Ramos (cell line): Measurements from ENCODE around the gene DLG5.

Experiments
- in situ Hi-C: fragments of 300-500 bp; cut with MboI; formaldehyde crosslinking; loops from one replicate; pipeline ENCODE4 v1.14.3; 2022; ENCODE audit warnings: low sequenced_read_pairs; ENCODE audit not compliant: unreplicated experiment

Gene DLG5

DNA sequence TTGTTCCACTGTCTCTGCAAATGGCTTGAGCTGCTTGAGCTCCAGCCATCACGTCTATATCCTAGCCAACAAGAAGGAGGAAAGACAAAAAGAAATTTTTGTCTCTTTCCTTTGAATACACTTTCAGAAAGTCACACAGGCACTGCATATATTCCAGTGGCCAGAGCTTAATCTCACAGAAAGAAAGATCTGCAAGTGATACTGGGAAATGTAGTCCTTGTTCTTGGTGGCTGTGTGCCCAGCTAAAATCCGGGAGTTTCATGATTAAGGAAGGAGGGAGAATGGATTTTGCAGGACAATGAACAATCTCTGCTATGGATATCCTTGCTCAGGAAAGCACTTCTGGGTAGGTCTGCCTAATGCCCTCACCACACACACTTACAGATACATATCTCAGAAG, 19.5 kb upstream of the DLG5 start:
- in situ Hi-C loops, result no loop called here

DNA sequence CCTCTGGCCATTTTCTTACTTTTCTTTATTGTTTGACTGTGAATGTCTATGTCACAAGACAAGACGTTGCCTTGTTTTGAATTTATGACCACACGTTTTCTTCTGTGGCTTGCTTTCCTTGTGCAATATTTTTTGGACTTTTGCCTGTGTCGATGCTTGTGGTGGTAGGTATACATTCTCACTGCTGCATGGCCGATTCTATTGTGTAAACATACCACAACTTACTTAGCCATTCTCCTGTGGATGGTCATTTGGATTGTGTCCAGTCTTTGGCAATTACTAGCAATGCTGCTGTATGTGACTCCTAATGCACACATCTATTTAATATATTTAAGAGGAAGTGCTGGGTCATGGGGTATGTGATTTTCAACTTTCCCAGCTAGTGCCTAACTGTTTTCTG, 18.0 kb upstream of the DLG5 start:
- in situ Hi-C loops, result no loop called here

DNA sequence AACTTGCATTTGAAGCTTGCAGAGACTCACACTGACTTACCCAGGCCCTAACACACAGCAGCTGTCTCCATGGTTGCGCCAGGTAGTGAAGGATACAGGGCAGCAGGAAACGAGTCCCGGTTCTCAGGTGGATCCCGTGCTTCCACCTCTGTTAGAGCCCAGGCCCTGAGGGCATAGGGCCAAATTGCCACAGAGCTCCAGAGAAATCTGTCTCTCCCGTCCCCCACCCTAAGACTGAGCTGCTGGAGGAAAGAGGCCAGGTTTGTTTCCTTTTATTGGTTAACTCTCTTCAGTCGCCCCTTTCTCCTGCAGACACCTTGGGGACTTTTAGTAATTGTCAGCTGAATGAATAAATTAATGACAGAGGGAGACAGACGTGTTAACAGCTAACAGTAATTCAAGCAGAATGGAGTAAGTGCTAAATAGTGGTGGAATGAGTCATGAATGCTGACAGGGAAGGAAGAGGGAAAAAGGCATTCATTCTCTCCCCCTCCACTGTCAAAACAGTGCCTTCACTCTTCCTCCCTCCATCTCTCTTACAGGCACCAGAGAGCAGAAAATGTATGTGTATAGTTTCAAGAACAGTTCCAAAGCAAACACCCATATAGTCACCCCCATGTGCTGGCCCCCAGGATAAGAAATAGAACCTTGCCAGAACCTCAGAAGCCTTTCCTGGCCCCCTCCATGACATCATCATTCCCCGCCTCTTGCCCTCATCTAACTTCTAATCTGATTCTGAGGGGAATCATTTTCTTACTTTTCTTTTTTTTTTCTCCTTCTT, 16.8 kb upstream of the DLG5 start:
- in situ Hi-C loops, result no loop called here

DNA sequence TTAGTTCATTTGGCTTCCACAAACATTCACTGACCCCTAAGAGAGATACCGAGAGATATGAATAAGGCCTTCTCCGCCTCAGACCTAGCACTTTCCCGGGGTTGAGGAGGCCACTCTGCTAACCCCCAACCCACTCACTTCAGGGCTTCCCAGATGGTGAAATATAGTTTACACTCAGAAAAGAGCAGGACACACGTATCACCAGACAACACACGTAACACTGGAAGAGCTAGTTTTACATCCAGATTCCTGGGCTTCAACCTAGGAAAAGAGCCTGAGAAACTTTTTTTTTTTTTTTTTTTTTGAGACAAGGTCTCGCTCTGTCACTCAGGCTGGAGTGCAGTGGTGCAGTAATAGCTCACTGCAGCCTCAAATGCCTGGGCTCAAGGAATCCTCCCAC, 15.2 kb upstream of the DLG5 start:
- in situ Hi-C loops, result no loop called here

DNA sequence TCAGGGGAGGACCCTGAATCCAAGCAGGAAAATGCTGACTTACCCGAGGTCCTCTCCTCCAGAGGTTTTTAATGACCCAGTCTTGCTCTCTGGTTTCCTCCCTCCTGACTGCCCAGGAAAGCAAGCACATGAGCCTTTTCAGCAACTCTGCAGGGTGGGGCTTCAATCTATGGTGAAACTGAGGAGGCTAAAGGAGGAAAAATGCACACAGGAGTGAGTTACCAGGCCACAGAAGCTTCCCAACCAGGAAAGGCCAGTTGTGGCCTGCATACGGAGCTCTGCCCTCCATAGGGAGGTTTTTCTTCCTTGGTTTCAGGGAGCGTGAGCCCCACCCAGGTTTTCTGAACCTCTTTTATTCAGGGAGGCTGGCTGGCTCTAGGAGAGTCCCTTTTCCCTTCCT, 14.1 kb upstream of the DLG5 start:
- in situ Hi-C loops, result no loop called here

DNA sequence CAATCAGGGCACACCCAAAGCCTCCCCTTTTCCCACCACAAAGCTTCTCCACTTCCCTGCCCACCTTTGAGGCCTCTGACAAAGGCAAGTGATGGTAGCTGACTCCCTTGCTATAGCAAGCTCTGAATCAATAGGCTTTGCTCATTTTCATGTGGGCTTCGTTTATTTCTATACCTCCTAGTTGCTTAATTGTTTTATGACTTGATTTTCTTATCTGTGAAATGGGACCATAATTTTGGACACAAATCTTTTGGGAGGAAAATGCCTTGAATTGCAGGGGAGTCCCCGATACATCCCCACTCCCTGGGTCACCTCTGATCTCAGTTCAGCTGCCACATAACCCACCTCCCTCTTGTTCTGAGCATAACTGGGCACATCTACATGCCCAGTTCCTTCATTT, 13.7 kb upstream of the DLG5 start:
- in situ Hi-C loops, result no loop called here

DNA sequence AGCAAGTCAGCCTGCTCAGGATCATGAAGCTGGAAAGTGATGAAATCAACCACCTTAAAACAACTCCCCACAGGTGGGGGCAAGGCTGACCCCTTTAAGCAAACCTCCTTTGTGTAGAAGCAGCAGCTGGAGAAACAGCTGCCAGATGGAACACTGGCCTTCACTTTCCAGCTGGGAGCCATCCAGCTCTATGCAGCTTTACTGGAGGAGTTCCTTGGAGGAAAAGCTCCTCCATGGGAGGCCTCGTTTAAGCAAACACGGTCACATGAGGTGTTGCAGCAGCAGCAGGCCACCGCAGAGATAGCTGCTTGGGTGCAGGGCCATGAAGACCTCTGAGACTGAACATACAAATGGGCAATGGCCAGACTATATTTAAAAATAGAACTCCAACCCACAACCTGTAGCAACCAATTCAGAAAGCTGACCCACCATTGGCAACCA, 13.0 kb upstream of the DLG5 start:
- in situ Hi-C loops, result no loop called here

DNA sequence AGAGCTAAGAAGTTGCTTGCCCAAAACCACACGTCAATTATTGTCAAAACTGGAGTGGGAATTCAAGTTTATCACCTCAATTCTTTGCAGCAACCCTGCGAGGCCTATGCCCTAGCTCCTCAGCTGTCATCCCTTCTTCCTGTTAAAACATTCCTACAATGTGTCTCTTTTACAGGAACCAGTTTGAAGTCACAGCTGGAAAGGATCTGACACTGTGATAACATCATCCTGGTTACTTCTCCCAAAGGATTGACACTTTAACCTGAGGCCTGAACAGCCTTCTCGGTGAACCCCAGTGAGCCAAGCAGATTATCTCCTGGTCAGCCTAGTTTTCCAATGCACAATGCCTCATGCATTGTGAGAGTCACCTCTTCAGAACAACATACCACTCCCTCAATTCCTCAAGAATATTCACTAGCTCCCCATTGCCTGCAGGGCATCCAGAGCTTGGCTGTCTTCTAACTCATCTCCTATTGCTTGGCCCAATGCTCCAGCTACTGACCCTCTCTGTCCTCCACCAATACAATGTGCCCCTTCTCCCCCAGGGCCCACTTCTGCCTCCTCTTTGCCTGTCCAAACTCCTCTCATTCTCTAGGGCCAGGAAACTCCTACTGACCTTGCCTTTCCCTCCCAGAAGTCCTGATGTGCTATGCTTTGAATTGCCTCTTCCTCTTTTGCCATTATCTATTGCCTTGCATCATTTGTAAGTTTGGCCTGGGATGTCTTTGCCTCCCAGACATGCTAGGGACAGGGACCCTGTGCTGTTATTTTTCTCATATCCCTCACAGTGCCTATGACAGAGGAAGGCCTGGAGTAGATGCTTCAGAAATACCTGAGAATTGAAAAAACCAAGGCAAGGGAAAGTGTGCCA, 10.4 kb upstream of the DLG5 start:
- in situ Hi-C loops, result no loop called here

DNA sequence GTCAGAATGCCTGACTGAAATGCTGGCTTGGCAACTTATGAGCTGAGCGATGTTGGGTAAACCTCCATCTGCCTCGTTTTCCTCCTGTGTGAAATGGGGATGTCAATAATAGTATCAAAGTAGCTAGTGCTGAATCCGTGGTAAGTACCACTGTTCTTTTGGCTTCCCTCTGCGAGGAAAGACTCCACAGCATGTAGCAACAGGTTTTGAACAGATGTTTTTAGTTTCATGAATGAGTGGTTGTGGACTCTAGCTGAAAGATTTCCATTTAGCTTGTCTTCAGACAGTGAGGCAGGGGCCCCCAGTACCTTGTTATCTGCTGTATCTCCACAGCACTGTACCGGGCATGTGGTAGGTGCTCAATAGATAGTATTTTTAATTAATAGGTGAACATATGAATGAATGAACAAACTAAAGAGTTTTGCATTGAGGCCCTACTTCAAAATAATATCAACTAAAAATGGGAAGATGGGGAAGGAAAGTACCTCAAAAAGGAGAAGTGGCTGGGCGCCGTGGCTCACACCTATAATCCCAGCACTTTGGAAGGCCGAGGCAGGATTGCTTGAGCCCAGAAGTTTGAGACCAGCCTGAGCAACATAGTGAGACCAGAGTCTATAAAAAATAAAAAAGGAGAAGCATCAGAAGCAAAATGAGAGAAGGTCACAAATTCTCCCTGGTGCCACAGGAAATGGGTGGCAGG, 5.6 kb upstream of the DLG5 start:
- in situ Hi-C loops, result no loop called here

DNA sequence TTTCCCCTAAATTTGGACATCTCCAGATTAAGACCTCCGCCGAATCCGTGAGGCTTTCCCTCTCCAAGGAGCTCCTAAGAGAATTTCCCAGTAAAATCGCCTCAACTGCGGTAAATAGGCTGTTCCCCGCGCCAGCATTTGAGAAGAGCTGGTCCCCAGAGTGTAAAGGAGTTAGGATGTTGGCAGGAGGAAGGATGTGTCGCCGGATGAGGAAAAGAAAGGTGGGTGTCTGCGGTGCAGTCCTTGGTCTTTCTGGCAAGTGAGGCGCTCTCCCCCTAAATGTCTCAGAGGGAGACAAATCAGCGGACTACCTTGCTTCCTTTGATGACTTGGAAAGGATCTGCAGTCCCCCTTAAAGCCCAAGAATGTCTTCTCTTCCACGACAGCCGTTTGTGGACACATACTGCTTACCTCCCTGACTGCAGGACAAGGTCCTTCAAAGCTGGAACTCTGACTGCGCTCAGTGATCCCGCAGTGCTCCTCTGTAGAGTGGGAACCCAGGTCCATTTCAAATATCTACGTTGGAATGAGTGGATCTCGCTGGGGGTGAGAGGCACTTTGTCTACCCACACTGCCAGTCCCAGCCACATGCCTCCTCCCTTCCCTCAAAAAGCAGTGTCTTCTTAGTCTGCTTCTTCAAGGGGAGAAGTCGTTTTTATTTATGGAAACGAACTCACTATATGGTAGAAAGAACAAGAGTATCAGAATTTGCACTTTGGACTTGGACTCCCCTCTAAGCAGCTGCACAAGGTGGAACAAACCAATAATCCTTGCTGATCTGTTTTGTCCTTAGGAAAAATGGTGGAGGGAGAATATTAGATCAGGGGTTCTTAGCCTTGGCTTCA, 1.1 kb upstream of the DLG5 start:
- in situ Hi-C loops, result no loop called here

DNA sequence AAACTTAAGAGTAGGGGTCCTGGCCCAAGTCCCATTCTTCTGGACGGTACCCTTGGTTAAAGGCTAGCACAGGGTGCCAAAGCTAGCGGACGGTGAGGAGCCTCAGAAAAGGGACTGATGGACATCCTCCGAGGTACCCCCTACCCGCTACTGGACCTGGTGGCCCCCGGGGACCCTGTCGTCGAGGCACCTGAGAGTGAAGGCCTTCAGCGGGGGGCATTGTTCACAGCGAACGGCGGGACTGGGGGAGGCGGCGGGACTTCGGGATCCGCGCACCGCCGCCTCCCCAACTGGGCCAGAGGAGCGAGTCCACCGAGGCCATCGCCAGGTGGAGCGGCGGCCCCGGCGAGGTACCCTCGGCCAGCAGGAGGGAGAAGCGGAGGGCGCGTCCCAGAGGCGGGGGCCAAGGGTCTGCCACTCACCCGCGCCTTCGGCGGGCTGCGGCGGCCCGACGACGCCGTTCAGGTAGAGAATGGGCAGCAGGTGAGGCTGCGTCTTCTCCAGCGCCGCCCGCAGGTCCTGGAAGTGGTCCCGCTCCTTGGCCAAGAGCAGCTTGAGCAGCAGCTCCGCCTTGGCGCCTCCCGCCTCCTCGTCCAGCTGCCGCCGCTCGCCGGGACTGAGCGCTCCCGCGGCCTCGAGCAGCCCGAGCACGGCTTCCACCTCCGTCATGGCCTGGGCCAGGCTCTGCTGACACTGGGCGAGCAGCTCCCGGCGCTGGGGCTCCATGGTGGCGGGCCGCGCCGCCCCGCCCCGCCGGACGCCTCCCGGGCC, 575 bp downstream of the DLG5 start:
- in situ Hi-C loops, result no loop called here

DNA sequence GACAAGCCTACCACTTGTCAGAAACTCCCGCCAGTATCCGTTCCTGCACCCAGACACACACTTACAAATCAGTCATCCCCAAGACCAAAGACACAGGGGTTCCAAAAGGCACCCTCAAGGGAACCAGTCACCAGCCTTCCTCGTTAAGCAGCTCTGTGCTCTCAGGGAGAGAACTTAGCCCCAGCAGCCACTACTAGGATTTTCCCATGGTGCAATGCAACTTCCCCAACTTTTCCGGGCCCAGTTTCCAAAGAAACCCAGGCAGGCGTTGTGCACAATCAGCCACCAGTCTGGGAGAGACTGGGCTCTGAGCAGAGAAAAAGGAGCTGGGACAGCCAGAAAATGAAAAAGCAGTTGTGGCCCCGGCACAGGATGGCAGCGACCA, 1.2 kb downstream of the DLG5 start:
- in situ Hi-C loops, result no loop called here

DNA sequence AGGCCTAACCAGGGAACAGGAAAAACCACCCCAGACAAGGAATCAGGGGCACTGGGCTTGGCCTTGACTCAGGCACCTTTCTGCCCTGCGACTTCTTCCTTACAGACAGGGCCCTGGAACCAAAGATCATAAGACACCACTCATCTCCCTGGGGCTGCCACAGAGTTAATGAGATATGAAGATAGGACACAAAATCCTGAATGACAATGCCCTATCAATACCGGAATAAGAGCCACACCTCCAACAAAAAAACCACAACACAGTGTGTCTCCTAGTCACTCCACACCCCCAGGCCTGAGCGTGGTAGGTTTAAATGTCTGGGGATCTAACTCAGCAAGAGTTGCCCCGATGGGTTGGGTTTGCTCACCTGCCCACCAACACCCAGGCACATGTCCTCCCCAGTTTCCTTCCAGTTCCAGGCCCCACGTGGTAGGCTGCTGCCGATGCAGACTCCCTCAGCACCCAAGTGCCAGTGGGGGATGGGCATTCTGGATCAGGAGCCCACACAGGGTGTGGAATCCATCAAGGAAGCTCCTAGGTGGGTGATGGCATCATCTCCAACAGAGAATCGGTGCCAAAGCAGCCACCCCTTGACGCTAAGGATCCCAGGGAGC, 3.9 kb downstream of the DLG5 start:
- in situ Hi-C loops, result no loop called here

DNA sequence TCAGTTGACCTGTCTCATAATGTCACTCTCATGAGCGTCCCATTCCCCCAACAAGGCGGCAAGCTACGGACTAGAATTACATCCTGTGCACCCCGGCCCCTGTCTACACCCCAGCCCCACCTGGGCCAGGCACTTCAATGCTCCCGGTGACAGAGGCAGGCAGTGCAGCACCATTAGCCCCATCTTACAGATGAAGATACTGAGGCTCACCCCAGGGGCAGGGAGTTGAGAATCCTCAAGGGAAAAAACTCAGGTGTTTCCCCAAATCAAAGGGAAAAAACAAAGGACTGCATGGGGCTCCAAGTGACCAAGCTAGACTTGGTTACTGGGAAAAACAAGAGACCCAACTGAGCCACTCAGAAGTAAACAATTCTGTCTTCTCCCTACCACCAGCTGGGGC, 4.5 kb downstream of the DLG5 start:
- in situ Hi-C loops, result no loop called here

DNA sequence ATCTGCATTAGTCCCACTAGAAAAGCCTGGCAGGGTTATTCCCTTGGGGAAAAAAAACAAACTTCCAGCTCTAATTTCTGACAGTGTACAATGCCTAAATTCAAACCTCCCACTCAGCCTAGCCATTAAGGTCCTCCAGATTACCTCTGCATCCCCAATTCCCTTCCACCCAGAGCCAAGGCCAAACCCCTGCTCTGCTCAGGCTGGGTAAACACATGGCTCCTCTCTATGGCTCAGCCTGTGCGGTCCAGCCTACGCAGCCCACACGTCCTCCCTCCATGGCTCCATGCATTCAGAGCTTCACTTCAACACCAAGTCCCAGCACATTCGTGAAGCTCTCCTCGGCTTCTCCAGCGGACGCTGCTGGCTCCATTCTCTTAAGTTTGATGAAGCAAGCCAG, 5.2 kb downstream of the DLG5 start:
- in situ Hi-C loops, result no loop called here

DNA sequence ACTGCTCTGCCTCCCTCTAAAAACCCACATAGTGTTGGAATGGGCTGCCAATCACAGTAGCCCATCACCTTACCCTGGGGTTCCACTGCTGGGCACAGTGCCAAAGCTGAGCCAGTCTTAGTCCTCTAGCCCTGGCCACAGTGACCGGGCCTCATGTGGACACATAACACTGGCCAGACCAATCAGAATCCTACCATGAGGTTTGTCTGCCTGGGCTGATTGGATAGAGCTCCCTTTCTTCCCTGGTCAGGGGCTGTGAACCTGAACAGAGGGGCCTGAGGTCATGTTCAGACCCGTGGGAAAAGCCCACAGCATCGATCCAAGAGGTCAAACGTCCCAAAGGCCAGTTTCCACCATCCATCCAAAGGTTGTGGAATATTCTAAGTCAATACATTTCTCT, 6.1 kb downstream of the DLG5 start:
- in situ Hi-C loops, result no loop called here

DNA sequence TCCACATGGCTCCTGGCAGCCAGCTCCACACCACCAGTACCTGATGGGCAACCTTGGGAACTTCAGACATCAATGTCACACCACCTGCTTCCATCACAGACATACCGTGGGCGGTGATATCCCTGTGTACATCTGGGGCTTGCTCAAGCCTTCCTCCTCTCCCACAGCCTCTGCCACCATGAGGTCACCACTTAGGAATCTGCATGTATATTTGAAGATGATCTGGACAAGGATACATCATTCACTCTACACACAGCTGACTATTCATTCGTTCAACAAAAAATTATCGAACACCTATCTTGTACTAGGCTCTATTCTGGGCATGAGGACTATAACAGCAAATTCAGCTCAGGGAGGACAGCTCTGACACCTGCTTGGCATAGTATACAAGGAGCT, 6.8 kb downstream of the DLG5 start:
- in situ Hi-C loops, result no loop called here

DNA sequence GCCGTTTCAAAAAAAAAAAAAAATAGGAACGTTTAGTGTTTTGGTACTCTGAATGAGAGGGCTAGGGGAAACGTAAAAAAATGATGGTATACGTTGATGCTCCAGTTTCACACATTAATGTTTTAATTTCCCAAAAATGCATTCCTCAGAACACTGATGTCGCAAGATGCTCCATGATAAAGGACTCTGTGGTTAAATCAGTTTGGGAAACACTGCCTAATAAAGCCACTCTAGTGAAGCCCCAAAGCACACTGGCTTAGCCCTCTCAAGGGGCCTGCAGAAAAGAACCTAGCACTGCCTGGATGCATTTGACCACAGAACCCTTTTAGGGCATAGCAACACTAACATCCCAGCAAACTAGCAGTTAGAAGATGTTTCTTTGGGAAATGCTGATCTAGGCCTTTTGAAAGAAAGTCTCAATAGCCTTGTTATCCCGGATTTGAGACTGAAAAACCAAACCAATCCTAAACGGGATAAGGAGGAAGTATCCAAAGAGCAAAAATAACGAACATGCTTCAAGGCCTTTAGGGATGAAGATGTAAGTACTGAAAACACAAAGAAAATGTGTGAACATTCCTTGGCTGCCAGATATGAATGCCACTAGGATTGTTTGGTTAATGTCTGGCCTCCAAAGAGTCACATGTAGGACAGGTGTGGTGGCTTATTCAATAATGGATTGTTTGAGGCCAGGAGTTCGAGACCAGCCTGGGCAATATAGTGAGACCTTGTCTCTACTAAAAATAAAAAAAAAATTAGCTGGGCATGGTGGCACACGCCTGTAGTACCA, 11.0 kb downstream of the DLG5 start:
- in situ Hi-C loops, result no loop called here
